Measurements from ENCODE around the gene IL18RAP.

Gene IL18RAP

GRCh38 chr2:102401865-102402264 lies 21.1 kb upstream of the IL18RAP start:
- Mint-ChIP-seq H3K27ac (no peak overlapping the region), H3K4me1 (ENCODE audit: low read depth) (peaks cover 20% of the 10 kb centered on the region), H3K9me3 (no peaks in the 10 kb centered on the region), H3K36me3 (ENCODE audit: low read depth) (peaks cover 2% of the 10 kb centered on the region), H3K27me3 (no peaks in the 10 kb centered on the region), H3K4me3 (no peak overlapping the region)
- DNase-seq, result no peak

GRCh38 chr2:102410952-102411351 lies 12.0 kb upstream of the IL18RAP start:
- peaks cover 5% of the 10 kb centered on the region for H3K9me3 Mint-ChIP-seq
- peaks cover 15% of the 10 kb centered on the region for H3K4me1 Mint-ChIP-seq (ENCODE audit: low read depth)
- no peak for DNase-seq
- H3K4me3 Mint-ChIP-seq, result no peak overlapping the region
- H3K27me3 Mint-ChIP-seq, result no peaks in the 10 kb centered on the region
- no peak overlapping the region for H3K27ac Mint-ChIP-seq
- peaks cover 8% of the 10 kb centered on the region for H3K36me3 Mint-ChIP-seq (ENCODE audit: low read depth)

GRCh38 chr2:102412199-102412598 lies 10.8 kb upstream of the IL18RAP start:
- DNase-seq, result no peak
- Mint-ChIP-seq H3K4me1 (ENCODE audit: low read depth) (peaks cover 27% of the 10 kb centered on the region), H3K4me3 (no peak overlapping the region), H3K9me3 (peaks cover 5% of the 10 kb centered on the region), H3K36me3 (ENCODE audit: low read depth) (peaks cover 8% of the 10 kb centered on the region), H3K27me3 (no peaks in the 10 kb centered on the region), H3K27ac (no peak overlapping the region)

GRCh38 chr2:102417946-102418345 lies 5.0 kb upstream of the IL18RAP start:
- H3K36me3 Mint-ChIP-seq (ENCODE audit: low read depth), result peaks cover 27% of the 10 kb centered on the region
- peak overlapping the region; percentile 96 for H3K27ac Mint-ChIP-seq
- no peak for DNase-seq
- H3K4me1 Mint-ChIP-seq (ENCODE audit: low read depth), result peaks cover 68% of the 10 kb centered on the region
- H3K27me3 Mint-ChIP-seq, result no peaks in the 10 kb centered on the region
- H3K4me3 Mint-ChIP-seq, result peak overlapping the region; percentile 64
- H3K9me3 Mint-ChIP-seq, result peaks cover 7% of the 10 kb centered on the region

- peak overlapping the region; percentile 89 for H3K27ac Mint-ChIP-seq
- H3K4me3 Mint-ChIP-seq, result peak overlapping the region; percentile 75
- H3K36me3 Mint-ChIP-seq (ENCODE audit: low read depth), result peaks cover 33% of the 10 kb centered on the region
- H3K27me3 Mint-ChIP-seq, result no peaks in the 10 kb centered on the region
- peaks cover 7% of the 10 kb centered on the region for H3K9me3 Mint-ChIP-seq
- DNase-seq, result no peak
- H3K4me1 Mint-ChIP-seq (ENCODE audit: low read depth), result peaks cover 74% of the 10 kb centered on the region
Measured at GRCh38 chr2:102418421-102418961, 4.5 kb upstream of the IL18RAP start.

- peaks cover 91% of the 10 kb centered on the region for H3K4me1 Mint-ChIP-seq (ENCODE audit: low read depth)
- H3K27me3 Mint-ChIP-seq, result no peaks in the 10 kb centered on the region
- H3K36me3 Mint-ChIP-seq (ENCODE audit: low read depth), result peaks cover 45% of the 10 kb centered on the region
- H3K4me3 Mint-ChIP-seq, result peak overlapping the region; percentile 75
- peaks cover 7% of the 10 kb centered on the region for H3K9me3 Mint-ChIP-seq
- DNase-seq, result no peak
- H3K27ac Mint-ChIP-seq, result peak overlapping the region; percentile 55
Measured at GRCh38 chr2:102420290-102420689, 2.7 kb upstream of the IL18RAP start.

- Mint-ChIP-seq H3K36me3 (ENCODE audit: low read depth) (peaks cover 57% of the 10 kb centered on the region), H3K4me1 (ENCODE audit: low read depth) (peaks cover 92% of the 10 kb centered on the region), H3K27ac (peak overlapping the region; percentile 16), H3K27me3 (no peaks in the 10 kb centered on the region), H3K4me3 (peak overlapping the region; percentile 75), H3K9me3 (peaks cover 7% of the 10 kb centered on the region)
- DNase-seq, result no peak
Measured at GRCh38 chr2:102421890-102422759, 835 bp upstream of the IL18RAP start.

- Mint-ChIP-seq H3K36me3 (ENCODE audit: low read depth) (peaks cover 62% of the 10 kb centered on the region), H3K27me3 (no peaks in the 10 kb centered on the region), H3K4me1 (ENCODE audit: low read depth) (peaks cover 92% of the 10 kb centered on the region), H3K27ac (peak overlapping the region; percentile 7), H3K9me3 (peaks cover 3% of the 10 kb centered on the region), H3K4me3 (peak overlapping the region; percentile 45)
- DNase-seq, result no peak
Measured at GRCh38 chr2:102423368-102423767, 408 bp downstream of the IL18RAP start.

GRCh38 chr2:102424754-102425153 lies 1.8 kb downstream of the IL18RAP start:
- Mint-ChIP-seq H3K36me3 (ENCODE audit: low read depth) (peaks cover 66% of the 10 kb centered on the region), H3K27me3 (no peaks in the 10 kb centered on the region), H3K9me3 (peaks cover 3% of the 10 kb centered on the region), H3K27ac (peak overlapping the region; percentile 67), H3K4me3 (no peak overlapping the region), H3K4me1 (ENCODE audit: low read depth) (peaks cover 90% of the 10 kb centered on the region)
- DNase-seq, result no peak

GRCh38 chr2:102425441-102426132 lies 2.6 kb downstream of the IL18RAP start:
- Mint-ChIP-seq H3K27ac (peak overlapping the region; percentile 22), H3K4me1 (ENCODE audit: low read depth) (peaks cover 89% of the 10 kb centered on the region), H3K9me3 (peaks cover 3% of the 10 kb centered on the region), H3K27me3 (no peaks in the 10 kb centered on the region), H3K4me3 (no peak overlapping the region), H3K36me3 (ENCODE audit: low read depth) (peaks cover 68% of the 10 kb centered on the region)
- no peak for DNase-seq

- H3K27ac Mint-ChIP-seq, result no peak overlapping the region
- no peaks in the 10 kb centered on the region for H3K27me3 Mint-ChIP-seq
- peaks cover 65% of the 10 kb centered on the region for H3K36me3 Mint-ChIP-seq (ENCODE audit: low read depth)
- H3K9me3 Mint-ChIP-seq, result peaks cover 3% of the 10 kb centered on the region
- peaks cover 84% of the 10 kb centered on the region for H3K4me1 Mint-ChIP-seq (ENCODE audit: low read depth)
- DNase-seq, result no peak
- no peak overlapping the region for H3K4me3 Mint-ChIP-seq
Measured at GRCh38 chr2:102427249-102427648, 4.3 kb downstream of the IL18RAP start.

- Mint-ChIP-seq H3K4me3 (no peak overlapping the region), H3K36me3 (ENCODE audit: low read depth) (peaks cover 59% of the 10 kb centered on the region)
Measured at GRCh38 chr2:102428573-102428972, 5.6 kb downstream of the IL18RAP start.

GRCh38 chr2:102432386-102432785 lies 9.4 kb downstream of the IL18RAP start:
- Mint-ChIP-seq H3K9me3 (peaks cover 3% of the 10 kb centered on the region), H3K27ac (no peak overlapping the region), H3K4me3 (no peak overlapping the region), H3K36me3 (ENCODE audit: low read depth) (peaks cover 48% of the 10 kb centered on the region), H3K4me1 (ENCODE audit: low read depth) (peaks cover 65% of the 10 kb centered on the region), H3K27me3 (no peaks in the 10 kb centered on the region)
- DNase-seq, result no peak

More at GRCh38 chr2:102428573-102428972, 5.6 kb downstream of the IL18RAP start:
- Mint-ChIP-seq H3K4me1 (ENCODE audit: low read depth) (peaks cover 76% of the 10 kb centered on the region), H3K9me3 (peaks cover 3% of the 10 kb centered on the region), H3K27me3 (no peaks in the 10 kb centered on the region), H3K27ac (peak overlapping the region; percentile 39)
- no peak for DNase-seq

- H3K27me3 Mint-ChIP-seq, result no peaks in the 10 kb centered on the region
- peaks cover 35% of the 10 kb centered on the region for H3K36me3 Mint-ChIP-seq (ENCODE audit: low read depth)
- H3K9me3 Mint-ChIP-seq, result no peaks in the 10 kb centered on the region
- no peak overlapping the region for H3K4me3 Mint-ChIP-seq
- DNase-seq, result no peak
- H3K4me1 Mint-ChIP-seq (ENCODE audit: low read depth), result peaks cover 55% of the 10 kb centered on the region
- no peak overlapping the region for H3K27ac Mint-ChIP-seq
Measured at GRCh38 chr2:102433973-102434654, 11.2 kb downstream of the IL18RAP start.
